Smooth muscle cell (in vitro differentiated cells): ENCODE data around the gene CCDC134. TPM values are rescaled to one million over a fixed set of nuclear protein-coding genes. Genes with fewer than 3 reads are reported as not detected.

Source experiments
- DNase-seq: peaks from one replicate; lab custom pipeline; 2025; ENCODE audit not compliant: unreplicated experiment; lab: John Stamatoyannopoulos, UW
- H2AFZ ChIP-seq: fragments of 200-600 bp; sonication (generic); 2 replicates; pipeline ENCODE4 v1.6.0; 2016; ENCODE audit warnings: antibody characterized with exemption, low read depth, mild to moderate bottlenecking
- H3F3A ChIP-seq: fragments of 200-600 bp; sonication (generic); 2 replicates; pipeline ENCODE4 v1.6.0; 2017; ENCODE audit warnings: antibody characterized with exemption, low read depth
- H3K27ac ChIP-seq: fragments of 200-600 bp; sonication (generic); 2 replicates; pipeline ENCODE4 v1.5.1; 2016; ENCODE audit warnings: low read depth, mild to moderate bottlenecking
- H3K27me3 ChIP-seq: fragments of 200-600 bp; sonication (generic); 2 replicates; pipeline ENCODE4 v1.6.1; 2016; ENCODE audit warnings: low read depth, mild to moderate bottlenecking
- H3K36me3 ChIP-seq: fragments of 200-600 bp; sonication (generic); 2 replicates; pipeline ENCODE4 v1.5.1; 2016; ENCODE audit warnings: low read depth
- H3K4me1 ChIP-seq: fragments of 200-600 bp; sonication (generic); 2 replicates; pipeline ENCODE4 v1.5.1; 2016; ENCODE audit warnings: low read depth
- H3K4me2 ChIP-seq: fragments of 200-600 bp; sonication (generic); 2 replicates; pipeline ENCODE4 v1.6.0; 2016; ENCODE audit warnings: mild to moderate bottlenecking
- H3K4me3 ChIP-seq: fragments of 200-600 bp; sonication (generic); 2 replicates; pipeline ENCODE4 v1.5.1; 2016; ENCODE audit warnings: mild to moderate bottlenecking
- H3K79me2 ChIP-seq: fragments of 200-600 bp; sonication (generic); 2 replicates; pipeline ENCODE4 v1.6.0; 2016; ENCODE audit warnings: low read depth, mild to moderate bottlenecking
- H3K9ac ChIP-seq: fragments of 200-600 bp; sonication (generic); 2 replicates; pipeline ENCODE4 v1.6.0; 2016; ENCODE audit warnings: low read depth
- H3K9me3 ChIP-seq: fragments of 200-600 bp; sonication (generic); replicated peaks from 2 replicates; pipeline ENCODE4 v1.5.1; 2016; ENCODE audit warnings: low read depth
- H4K20me1 ChIP-seq: fragments of 200-600 bp; sonication (generic); 2 replicates; pipeline ENCODE4 v1.6.0; 2016; ENCODE audit warnings: low read depth
- WGBS: methylation state at CpG from one replicate; pipeline ENCODE4 v1.1.7; 2016; ENCODE audit warnings: low lambda C conversion rate; 5-methylcytosine and 5-hydroxymethylcytosine counted together
- polyA plus RNA-seq: library from polyadenylated mRNA; unstranded; fragments of >200 nt; fragmentation: Nextera tagmentation; extraction: Ambion mirVana; gene quantifications from 2 replicates; pipeline ENCODE4 v1.2.1, GENCODE V29; 2016
- total RNA-seq: library from RNA; depleted of rRNA; stranded (reverse); fragments of >200 nt; gene quantifications from 2 replicates; pipeline ENCODE4 v1.2.3, GENCODE V29; 2014
- TF ChIP-seq, protein P1 (sequence below): fragments of 200-600 bp; sonication (generic); IDR thresholded peaks from 2 replicates; pipeline ENCODE4 v1.5.1; 2017; ENCODE audit warnings: borderline replicate concordance, mild to moderate bottlenecking, antibody characterized with exemption; ENCODE audit not compliant: insufficient read depth, poor library complexity, severe bottlenecking

Gene CCDC134
- total and polyA plus RNA-seq, 2 experiments from 2014 or later: 7.4 to 8.8 TPM

DNA sequence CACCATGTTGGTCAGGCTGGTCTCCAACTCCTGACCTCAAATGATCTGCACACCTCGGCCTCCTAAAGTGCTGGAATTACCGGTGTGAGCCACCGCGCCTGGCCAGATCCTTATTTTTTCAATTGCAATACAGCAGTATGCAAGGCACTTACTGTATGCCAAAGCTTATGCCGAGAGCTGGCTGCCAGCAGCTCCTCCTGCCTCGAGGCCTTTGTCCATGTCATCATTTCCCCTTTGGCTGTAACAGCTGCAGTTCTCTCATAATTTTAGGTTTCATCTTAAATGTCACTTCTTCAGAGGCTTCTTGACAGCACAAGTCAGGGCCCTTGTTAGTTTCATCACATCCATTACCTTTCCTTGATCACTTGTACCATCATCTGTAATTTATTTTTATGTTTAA is 30.9 kb downstream of the CCDC134 start:
- TF ChIP-seq, protein P1, sequence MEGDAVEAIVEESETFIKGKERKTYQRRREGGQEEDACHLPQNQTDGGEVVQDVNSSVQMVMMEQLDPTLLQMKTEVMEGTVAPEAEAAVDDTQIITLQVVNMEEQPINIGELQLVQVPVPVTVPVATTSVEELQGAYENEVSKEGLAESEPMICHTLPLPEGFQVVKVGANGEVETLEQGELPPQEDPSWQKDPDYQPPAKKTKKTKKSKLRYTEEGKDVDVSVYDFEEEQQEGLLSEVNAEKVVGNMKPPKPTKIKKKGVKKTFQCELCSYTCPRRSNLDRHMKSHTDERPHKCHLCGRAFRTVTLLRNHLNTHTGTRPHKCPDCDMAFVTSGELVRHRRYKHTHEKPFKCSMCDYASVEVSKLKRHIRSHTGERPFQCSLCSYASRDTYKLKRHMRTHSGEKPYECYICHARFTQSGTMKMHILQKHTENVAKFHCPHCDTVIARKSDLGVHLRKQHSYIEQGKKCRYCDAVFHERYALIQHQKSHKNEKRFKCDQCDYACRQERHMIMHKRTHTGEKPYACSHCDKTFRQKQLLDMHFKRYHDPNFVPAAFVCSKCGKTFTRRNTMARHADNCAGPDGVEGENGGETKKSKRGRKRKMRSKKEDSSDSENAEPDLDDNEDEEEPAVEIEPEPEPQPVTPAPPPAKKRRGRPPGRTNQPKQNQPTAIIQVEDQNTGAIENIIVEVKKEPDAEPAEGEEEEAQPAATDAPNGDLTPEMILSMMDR: no peak
- H3K27me3 ChIP-seq: no peaks in the 10 kb centered on the region
- no peak overlapping the region for H3K4me2 ChIP-seq

DNA sequence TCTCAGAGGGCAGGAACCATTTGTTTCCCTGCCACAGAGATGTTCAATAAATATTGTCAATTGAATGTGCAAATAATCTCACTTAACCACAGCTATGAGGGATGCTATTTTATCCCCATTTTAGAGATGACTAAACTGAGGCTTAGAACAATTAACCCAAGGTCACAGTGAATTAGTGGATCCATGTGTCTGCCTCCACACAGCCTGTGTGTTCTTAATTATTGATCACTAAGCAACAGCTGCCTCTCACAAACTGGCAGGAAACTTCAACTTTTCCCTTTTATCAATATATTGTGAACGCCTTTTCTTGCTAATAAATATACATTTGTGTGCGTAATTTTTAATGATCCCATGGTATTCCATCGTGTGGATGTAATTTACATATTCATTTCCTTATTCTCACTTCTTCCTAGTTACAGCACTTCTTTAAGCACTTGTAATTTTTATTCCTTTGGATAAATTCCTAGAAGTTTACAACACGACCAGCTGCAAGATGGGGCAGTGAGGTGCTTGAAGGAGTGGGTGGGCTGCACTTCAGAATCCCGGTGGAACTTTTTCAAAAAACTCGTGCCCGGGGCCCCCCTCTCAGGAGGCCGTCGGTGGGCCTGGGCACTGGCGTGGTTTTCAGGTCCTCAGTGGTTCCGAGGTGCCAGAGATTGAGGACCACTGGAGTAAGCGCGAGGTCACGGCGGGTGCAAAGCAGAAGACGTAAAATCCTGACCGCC is 31.5 kb downstream of the CCDC134 start:
- Histone ChIP-seq H3K27me3 (no peaks in the 10 kb centered on the region), H3K4me2 (peak overlapping the region; percentile 97), H4K20me1 (peaks cover 35% of the 10 kb centered on the region), H3K27ac (peak overlapping the region; percentile 95), H3K9me3 (no peaks in the 10 kb centered on the region), H3K79me2 (peaks cover 40% of the 10 kb centered on the region), H3K9ac (peak overlapping the region; percentile 93), H3K36me3 (no peaks in the 10 kb centered on the region), H2AFZ (peak overlapping the region; percentile 48), H3F3A (no peaks in the 10 kb centered on the region), H3K4me3 (peak overlapping the region; percentile 95), H3K4me1 (peaks cover 19% of the 10 kb centered on the region)
- 12% methylated on average over 17 of the region's 17 CpGs for WGBS
- DNase-seq: no peak
- TF ChIP-seq, protein P1: no peak

More for the DNA sequence above, 30.9 kb downstream of the CCDC134 start:
- no peak for DNase-seq
- no peak overlapping the region for H2AFZ ChIP-seq
- H3K9me3 ChIP-seq: no peaks in the 10 kb centered on the region
- H3K79me2 ChIP-seq: peaks cover 34% of the 10 kb centered on the region
- peak overlapping the region; percentile 95 for H3K27ac ChIP-seq
- peaks cover 25% of the 10 kb centered on the region for H3K4me1 ChIP-seq
- no peak overlapping the region for H3K9ac ChIP-seq
- H4K20me1 ChIP-seq: peaks cover 29% of the 10 kb centered on the region
- H3K4me3 ChIP-seq: no peak overlapping the region
- H3F3A ChIP-seq: no peaks in the 10 kb centered on the region
- 70% methylated on average over 6 of the region's 6 CpGs for WGBS
- H3K36me3 ChIP-seq: no peaks in the 10 kb centered on the region

DNA sequence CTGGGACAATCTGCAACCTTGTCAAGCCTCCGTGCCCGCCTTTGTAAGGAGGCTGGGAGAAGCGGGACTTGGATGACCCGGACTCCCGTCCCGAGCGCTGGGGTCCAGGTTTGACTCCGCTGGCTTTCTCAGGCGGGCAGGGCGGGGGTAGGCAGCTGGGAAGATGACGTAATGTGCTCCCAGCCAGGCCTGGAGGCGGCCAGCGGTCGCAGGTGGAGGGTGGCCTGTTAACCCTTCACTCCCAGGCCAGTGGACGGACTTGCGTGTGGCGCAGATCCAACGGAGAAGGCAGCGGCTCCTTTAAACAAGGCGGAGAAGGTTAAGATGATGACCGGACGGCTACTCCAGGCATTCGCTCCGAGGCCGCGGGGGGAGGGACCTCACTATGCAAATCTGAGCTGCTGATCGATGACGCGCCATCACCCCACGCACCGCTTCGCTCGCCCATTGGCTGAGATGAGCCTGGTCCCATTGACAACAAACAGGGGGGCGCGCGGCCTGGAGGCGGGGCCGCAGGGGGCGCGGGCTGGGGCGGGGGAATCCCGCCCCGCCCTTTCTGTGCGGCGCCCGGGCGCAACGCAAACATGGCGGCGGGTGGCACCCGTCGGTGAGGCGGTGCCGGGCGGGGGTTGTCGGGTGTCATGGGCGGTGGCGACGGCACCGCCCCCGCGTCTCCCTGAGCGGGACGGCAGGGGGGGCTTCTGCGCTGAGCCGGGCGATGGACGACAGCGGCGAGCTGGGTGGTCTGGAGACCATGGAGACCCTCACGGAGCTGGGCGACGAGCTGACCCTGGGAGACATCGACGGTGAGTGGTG is 32.3 kb downstream of the CCDC134 start, which contains the start of gene SREBF2:
TSS of gene SREBF2 (plus strand) at position 553 of the 816 bp plus-strand sequence. CDS start at position 719, 166 bp downstream.
- peak; percentile 95 for DNase-seq
- peak within 1 kb of the TSS; percentile 95 for H3K4me3 ChIP-seq
- no peaks in the 10 kb centered on the region for H3K36me3 ChIP-seq
- H3K4me1 ChIP-seq: peaks cover 15% of the 10 kb centered on the region
- H3K4me2 ChIP-seq: peak within 1 kb of the TSS; percentile 97
- TF ChIP-seq, protein P1: no peak
- H2AFZ ChIP-seq: peak within 1 kb of the TSS; percentile 48
- H4K20me1 ChIP-seq: peaks cover 40% of the 10 kb centered on the region
- H3K27ac ChIP-seq: peak within 1 kb of the TSS; percentile 95
- H3K27me3 ChIP-seq: no peaks in the 10 kb centered on the region
- H3F3A ChIP-seq: no peaks in the 10 kb centered on the region
- 1% methylated on average over 40 of the region's 75 CpGs for WGBS
- no peaks in the 10 kb centered on the region for H3K9me3 ChIP-seq
- peak within 1 kb of the TSS; percentile 93 for H3K9ac ChIP-seq
- peaks cover 47% of the 10 kb centered on the region for H3K79me2 ChIP-seq
